Measurements from ENCODE around the gene OVCA2.
"Not testable (repeated sequence)": the region's sequence is repeated elsewhere in the genome, so short reads cannot be mapped to it uniquely, and the experiment has no call there.

OVCA2 gene

DNA sequence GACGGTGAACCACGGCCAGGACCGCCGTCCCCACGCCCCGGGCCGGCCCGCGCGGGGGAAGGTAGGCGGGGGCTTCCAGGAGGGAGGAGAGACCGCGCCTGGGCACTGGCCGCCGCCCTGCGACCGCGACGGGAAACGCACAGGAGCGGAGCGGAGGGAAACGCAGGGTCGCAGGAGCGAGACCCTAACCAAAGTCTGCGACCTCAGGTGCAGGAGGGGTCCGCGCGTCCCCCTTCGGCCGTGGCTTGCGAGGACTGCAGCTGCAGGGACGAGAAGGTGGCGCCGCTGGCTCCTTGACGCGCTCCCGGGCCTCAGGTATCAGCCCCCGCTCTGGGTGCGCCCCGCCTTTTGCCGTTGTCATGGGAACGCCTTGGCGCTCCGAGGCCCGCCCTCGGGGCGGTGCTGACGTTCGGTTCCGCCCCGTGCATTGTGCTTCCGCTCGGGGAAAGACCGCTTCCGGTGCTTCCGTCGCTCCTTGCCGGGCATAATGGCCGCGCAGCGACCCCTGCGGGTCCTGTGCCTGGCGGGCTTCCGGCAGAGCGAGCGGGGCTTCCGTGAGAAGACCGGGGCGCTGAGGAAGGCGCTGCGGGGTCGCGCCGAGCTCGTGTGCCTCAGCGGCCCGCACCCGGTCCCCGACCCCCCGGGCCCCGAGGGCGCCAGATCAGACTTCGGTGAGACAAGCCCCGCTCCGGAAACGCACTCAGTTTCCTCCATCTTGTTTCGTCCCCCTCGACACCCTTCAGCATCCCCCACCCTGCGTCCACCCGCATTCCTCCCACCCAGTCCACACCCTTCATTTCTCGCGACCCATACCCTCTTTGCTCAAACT, at the start of gene OVCA2:
Gene OVCA2 (plus strand): TSS at position 462 of the 829 bp plus-strand sequence. CDS start 26 bp downstream, at position 488.
- peak; percentile 99 for DNase-seq

DNA sequence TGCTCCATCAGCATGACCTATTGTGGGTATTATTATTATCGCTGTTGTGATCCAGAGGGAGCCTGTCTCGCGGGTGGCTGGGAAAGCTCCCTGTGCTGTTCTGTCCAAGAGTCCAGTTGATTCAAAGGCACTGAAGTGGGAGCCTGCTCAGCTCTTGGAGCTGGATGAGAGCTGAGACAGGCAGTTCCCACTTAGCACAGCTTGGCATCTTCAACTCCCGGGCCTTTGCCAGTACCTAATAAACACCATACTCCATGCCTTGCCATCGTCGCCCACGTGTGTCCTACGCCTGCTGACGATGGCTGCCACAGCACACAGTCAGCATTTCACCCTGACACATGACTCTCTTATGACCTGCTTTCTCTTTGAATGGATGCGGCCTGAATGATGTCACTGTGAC, 49.3 kb upstream of the OVCA2 start:
- no peak for DNase-seq

DNA sequence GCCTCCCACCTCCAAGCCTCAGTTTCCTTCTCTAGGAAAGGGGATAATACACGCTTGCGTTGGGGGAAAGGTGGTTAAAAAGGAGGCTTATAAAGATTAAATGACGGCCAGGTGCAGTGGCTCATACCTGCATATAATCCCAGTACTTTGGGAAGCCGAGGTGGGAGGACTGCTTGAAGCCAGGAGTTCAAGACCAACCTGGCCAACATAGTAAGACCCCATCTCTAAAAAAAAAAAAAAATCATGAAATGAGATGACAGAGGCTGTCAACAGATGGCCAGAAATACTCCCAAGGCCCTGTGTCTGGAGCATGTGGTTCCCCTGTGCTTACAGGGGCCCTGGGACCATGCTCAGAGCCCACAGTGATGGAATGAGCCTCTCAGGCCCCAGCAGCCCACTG, 47.1 kb upstream of the OVCA2 start:
- no peak for DNase-seq

DNA sequence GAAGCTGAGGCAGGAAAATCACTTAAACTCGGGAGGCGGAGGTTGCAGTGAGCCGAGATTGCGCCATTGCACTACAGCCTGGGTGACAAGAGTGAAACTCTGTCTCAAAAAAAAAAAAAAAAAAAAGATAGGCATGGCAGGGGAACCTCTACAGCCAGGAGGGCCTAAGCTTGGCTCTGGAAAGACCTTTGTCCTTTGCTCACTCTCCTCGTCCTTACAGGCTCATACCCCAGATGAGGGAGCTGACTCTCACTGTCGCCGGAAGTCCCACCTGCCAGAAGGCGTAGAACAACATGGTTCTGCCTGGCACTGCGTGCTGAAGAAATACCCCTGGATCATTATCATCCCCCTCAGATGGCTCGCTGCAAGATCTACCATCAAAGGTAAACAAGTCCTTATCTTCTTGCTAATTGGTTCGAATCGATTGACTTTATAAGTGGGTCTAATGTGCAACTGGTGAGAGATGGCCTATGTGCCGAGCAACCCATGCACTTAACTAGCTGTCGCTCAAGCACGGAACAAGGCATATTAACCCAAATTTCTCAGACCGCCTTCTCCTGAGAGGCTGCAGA, 46.4 kb upstream of the OVCA2 start:
- no peak for DNase-seq

DNA sequence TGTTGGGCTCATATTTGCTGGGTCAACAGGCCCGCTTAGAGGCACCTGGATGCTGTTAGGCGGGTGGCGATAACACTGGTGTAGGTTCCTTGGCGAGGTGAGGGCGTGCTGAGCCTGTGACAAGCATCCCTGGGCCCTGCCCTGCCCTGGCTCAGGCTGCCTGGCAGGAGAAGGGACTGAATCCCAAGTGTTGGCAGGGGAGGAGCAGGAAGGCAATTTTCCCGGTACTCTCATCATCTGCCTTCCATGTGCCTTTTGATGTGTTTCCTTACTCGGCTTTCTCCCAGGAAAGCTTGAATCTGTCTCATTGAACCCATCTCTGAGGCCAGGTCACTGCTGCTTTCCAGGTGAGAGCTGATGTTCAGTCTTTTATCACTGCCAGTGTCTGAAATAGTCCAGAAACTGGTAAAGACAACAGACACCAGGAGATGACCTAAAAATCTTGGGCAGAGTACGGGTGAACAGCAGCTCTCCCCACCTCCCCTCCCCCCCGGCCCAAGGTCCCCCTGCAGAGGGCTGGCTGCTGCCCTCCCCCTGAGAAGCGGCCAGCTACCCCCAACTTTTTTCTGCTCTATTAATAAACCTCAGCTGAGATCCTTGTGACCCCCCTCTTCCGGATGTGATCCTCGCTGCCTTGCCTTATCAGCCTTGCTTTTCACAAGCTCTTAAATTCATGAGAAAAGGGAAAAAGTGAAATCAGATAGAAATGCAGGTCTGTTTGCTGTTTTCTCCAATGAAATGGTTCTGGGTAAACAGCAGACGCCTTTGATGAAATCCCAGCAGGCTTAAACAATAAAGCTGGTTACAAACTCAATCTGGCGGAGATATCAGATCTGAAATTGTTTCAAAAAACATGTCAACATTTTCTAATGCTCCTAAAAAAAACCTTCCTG, 45.7 kb upstream of the OVCA2 start:
- DNase-seq = no peak

DNA sequence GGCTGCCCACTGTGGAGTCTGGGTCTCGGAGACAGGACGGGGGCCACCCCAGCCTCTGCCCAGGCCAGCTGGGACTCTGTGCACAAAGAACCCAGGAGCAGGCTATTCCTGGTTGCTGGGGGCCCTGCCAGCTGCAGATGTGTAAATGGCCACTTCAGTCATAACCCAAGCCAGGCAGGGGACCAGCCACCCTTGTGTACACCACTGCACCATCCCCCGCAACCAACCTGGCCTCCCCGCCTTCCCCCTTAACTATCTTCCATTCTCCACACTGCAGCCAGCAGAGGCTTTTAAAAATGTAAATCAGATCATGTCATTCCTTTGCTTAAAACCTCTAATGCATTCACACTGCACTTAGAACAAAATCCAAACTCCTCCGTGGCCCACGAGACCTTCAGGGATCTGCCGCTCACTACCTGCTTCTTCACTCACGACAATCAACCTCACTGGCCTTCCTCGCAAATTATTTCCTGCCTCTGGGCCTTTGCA, 45.0 kb upstream of the OVCA2 start:
- DNase-seq = no peak

DNA sequence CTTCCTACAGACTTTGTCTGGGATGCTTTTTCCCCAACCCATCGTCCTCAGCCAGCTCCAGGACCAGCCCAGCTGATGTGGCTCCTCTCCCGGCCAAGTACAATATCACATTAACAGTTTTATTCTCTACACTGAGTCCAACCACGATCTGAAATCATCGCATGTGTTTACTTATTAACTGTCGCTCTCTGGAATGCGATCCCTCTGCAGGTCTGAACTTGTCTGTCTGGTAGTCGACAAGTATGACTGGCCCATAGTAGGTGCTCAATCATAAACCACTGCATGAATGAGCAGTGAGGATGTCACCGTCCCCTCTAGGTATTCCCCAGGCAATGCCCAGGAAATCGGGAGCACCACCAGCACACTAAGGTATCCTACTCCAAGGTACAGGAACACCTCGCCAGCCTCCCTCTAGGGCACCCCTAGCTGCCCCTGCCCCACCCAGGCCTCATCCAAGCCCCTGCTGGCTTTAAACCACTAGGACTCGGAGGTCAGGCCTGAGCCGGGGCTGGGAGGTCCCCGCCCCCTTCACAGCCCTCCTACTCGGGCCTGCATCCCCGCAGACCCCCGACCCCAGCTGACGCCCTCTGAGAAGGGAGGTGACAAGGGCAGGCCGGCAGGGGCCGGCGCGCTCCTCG, 44.4 kb upstream of the OVCA2 start:
- DNase-seq = no peak

DNA sequence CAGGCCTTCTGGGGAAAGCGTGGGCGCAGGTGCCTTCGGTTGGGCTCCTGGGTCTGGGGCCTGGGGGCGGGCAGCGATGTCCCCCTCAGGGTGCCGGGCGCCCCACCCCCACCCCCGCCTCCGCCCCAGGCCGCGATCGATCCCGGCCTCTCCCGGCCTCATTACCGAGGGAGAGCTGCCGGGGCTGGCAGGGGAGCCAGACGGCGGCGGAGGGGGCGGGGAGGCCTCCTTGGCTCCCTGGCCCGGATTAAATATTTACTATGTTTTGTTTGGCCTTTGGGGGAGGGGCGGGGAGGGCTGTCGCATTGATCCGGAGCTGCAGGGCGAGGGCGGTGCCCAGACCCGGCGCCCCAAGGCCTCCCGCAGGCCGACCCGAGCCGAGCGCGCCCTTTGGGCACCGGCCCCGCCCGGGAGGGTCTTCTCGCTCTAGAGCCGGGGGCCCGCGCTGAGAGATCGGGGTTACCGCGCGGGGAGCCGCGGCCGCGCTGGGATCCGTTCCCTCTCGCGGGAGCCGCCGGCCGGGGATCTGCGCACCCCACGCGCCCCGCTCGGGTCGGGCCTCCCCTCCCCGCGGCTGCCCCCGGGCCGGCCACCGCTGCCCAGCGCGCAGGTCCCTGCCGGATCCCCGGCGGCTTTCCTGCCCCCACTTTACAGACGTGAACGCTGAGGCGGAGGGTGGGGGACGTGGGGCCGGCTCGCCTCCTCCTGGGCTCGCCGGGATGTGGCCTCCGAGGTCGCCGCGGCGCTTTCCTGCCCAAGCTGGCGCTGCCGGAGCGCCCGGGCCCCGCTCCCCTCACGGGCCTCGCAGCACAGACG, 43.7 kb upstream of the OVCA2 start:
- DNase-seq = no peak

DNA sequence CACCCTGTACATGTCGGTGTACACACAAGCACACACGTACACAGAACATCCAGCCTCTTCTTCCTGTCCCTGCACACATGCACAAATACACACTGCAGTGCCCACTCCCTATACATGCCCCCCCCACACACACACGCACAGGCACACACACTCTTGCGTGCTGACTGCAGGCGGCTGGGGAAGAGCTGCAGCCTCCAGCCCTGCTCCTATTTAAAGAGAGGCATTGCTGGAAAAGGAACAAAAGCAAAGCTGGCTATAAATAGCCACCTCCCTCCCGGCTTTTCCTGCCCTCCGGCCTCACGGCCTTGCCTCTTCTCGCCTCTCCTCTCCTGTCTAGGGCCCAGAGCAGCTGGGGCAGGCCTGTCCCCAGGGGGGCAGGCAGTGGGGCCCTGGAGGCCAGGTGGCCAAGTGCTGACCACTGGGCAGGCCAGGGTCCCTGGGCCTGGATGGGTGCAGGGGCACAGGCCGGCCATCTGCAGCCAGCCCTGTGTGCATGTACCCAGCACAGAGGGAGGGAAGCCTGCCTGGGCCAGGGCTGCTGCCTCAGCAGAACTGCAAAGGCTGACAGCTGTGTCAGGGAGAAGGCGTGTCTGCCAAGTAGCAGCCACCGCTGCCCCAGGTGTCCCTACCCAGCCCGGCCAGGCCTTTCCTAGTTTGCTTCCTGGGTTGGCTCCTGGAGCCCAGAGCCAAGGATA, 42.1 kb upstream of the OVCA2 start:
- DNase-seq = no peak

DNA sequence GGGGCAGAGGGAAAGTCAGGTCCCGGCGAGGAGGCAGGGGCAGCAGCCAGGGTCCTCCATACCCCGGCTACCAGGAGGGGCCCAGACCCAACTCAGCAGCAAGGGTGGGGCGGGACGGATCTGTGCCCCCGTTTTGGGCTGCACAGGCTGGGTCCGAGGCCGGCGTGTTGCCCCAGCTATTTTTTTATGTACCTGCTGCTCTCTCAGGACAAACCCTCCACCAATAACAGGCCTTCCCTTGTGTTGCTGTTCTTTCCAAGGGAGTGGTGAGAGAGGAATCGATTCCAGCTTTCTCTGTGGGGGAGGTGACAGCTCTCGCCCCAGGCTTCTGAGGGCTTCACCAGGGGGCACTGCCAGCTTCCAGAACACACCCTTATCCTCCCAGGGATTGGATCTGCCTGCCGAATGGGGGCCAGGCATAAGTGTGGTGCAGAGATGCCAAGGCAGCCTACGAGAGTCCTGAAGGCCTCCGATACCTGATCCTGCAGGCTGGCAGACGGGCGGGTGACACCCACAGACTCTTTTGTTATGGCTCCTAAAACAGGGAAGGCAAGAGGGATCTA, 39.0 kb upstream of the OVCA2 start:
- no peak for DNase-seq

DNA sequence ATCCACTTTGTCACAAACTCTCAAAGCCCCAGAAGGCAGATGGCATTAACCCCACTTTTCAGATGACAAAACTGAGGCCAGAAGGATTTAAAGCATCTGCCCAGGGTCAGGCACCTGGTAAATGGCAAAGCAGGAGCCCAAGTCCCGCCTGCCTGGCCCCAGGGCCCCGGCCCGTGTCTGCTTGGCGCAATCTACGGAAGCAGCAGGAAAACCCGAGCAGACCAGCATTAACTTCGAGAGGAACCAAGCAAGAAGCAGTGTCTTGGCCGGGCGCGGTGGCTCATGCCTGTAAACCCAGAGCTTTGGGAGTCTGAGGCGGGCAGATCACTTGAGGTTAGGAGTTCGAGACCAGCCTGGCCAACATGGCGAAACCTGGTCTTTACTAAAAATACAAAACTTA, 38.3 kb upstream of the OVCA2 start:
- DNase-seq = no peak

DNA sequence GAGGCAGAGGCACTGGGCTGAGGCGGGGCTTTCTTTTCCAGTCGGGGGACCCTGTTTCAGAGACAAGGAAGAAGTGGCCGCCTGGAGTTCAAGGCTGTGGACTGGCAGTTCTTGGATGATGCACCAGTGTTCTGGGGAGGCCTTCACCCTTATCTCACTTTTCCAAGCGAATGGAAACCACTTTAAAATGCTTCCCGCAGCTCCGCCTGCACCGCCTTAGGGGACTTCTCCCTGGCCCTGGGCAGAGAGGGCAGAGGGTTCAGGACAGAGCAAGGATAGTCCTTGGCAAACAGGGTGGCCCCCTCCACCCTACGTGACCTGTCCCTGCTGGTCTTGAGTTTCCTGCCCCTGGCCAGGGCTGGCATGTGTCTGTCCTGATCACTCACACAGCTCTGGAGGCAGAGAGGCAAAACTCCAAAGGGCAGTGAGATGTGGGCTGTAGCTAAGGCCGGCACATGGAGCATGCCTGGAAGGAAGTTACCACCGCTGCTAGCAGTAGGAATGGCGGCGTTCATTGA, 37.3 kb upstream of the OVCA2 start:
- DNase-seq = no peak

DNA sequence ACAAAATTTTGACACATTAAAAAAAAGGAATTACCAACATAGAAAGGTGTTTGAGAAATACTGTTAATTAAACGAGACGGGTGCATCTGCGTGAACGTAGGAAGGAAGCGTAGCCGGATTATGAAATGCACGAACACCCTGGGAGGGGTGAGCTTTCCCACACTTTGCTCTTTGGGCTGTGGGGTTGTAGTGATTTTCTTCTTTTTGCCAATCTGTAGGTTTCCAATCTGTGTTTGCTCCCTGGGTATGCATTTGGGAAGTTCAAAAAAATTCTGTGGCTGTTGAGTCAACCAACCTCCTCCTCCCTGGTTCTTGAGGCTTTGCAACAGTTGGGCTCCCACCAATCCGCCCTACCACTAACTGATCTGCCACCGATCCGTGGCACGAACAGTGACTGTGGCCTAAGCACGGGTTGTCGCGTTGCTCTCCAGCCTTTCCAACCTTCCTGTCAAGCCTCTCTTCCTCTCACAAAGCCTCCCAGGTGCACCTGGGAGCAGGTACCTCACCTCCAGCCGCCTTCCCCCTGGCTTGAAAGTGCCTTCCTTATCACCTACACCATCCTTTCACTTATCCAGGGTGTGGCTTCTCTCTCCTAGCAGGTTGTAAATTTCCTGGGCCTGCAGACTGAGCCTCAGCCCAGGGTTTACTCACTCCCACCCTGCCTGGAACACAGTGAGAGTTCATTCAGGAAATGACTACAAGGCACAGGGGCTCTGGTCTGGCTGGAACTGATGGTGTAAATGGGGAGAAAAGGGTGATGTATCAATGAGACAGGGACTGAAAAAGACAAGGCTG, 33.3 kb upstream of the OVCA2 start:
- DNase-seq = no peak

DNA sequence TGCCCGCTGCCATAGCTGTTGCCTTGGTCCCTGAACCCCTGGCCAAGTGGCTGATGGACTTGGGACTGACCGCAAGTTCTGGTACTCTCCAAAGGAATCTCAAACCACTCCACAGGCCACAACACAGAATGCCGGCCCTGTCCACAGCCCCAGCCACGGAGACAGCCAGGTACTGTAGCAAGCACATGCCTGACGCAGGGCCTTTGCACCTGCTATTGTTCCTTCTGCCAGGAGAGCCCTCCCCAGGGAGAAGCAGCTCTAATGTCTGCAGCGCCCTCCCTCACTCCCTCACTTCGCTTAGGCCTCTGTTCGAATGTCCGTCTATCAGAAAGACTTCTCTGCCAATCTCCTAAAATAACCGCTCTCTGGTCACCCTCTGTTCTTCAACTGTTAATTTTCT, 32.1 kb upstream of the OVCA2 start:
- DNase-seq = no peak

DNA sequence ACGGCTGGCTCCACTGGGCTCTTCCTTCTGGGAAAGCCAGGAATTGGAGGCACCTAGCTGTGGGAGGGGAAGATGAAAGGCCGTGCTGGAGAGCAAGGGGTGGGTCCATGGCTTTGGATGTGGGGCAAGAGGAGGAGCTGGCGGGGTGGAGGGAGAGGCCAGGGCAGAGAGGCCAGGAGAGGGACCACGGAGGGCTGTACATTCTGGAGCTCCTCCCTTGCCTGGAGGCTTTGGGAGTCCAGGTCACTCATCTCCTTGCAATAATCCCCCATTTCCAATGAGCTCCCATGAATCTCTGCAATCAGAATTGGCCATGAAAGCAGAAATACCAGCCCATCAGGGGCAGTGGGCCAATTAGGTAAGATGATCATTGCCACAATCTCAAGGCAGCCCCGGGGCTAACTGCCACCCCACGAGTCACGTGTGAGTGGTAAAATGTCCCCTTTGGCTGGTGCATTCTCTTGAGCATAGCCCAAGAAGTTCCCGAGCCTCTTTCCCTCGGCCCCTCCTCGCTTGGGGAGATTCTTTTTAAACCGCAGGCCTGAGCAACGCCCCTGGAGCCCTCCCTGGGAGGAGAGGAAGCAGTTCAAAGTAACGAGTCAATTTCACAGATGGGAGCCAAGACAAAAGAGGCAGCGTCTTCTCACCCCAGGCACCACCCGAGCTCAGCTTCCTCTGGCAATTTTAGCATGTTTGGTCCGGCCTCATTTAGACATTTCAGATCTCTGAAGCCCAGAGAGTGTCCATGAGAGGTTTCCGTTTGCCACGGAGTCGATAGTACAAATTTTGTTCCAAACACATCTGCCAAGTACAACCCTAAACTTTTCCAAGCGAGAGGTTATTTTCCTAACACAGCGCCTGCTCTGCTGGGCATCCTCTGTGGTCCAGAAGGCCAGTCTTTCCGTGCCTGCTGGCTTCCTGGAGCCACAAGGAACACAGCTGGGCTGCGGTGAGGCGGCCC, 30.1 kb upstream of the OVCA2 start:
- DNase-seq = no peak

DNA sequence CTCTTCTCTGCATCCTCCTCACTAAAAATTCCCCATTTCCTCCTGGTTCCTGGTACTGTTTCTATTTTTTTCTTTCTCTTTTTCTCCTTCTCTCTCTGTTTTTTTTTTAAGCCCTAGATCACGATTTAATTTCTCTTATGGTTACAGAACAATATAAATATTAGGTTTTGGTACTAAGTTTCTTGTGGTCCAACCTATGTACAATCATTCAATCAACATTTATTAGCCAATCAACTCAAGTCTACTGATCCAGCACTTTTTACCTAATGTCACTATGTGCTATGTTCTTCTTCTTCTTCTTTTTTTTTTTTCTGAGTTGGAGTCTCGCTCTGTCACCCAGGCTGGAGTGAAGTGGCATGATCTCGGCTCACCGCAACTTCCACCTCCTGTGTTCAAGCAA, 29.3 kb upstream of the OVCA2 start:
- DNase-seq = no peak

DNA sequence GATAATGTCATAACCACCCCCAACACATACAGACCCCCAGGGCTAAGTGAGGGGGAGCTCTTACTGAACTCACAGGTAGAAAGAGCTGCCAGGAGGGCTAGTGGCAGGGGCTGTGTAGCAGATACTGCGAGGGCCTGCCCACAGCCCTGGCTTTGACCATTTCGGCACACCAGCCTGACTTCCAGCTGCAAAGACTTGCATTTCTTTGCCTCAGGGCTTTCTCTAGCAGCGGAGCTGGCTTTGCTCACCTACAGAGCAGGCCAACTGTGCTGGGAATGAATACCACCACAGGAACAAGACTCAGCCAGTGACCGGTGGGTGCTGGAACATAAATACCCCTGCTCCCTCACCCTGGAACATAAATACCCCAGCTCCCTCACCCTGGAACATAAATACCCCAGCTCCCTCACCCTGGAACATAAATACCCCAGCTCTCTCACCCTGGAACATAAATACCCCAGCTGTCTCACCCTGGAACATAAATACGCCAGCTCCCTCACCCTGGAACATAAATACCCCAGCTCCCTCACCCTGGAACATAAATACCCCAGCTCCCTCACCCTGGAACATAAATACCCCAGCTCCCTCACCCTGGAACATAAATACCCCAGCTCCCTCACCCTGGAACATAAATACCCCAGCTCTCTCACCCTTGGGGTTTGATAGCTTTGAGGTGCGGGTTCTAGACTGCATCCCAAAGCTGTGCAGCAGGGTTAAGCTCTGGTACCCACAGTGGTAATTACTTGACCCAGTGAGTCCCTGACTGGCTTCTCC, 28.4 kb upstream of the OVCA2 start:
- not testable (repeated sequence) for DNase-seq

DNA sequence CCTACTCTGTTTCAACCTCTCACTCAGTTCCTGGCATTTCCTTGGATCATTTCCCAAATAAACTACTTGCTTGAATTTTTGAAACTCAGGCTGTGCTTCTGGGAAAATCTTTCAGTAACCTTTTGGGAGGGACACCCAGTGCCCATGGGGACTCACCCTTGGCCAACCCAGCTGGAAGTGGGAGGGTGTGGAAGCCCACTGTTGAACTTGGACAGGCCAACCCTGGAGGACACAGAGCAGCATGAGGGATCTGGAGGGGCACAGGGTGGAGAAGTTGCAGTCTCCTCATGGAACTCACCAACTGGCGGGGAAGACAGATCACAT, 27.9 kb upstream of the OVCA2 start:
- no peak for DNase-seq
